Mucosa of descending colon (tissue), 3 donors: ENCODE results near the gene RNF181. TPM values are rescaled to one million over a fixed set of nuclear protein-coding genes. Genes with fewer than 3 reads are reported as not detected.
"Not testable (repeated sequence)": the region's sequence is repeated elsewhere in the genome, so short reads cannot be mapped to it uniquely, and the experiment has no call there.

Experiments used
- ATAC-seq: fragments of 200-7000 bp; cut with Tn5 transposase; one replicate; pipeline ENCODE4 v1.9.1; 2020; ENCODE audit warnings: mild to moderate bottlenecking, moderate library complexity
- DNase-seq, 3 donors: peaks; one replicate each; pipeline ENCODE4 v3.0.0-alpha.2; 2020
- H3K36me3 ChIP-seq: fragments of 200-600 bp; one replicate; pipeline ENCODE4 v1.8.0; 2021; ENCODE audit warnings: low read depth, mild to moderate bottlenecking
- H3K4me1 ChIP-seq: fragments of 200-600 bp; one replicate; pipeline ENCODE4 v1.8.0; 2021; ENCODE audit warnings: low read depth, mild to moderate bottlenecking
- H3K4me3 ChIP-seq: fragments of 200-600 bp; one replicate; pipeline ENCODE4 v1.8.0; 2021; ENCODE audit warnings: mild to moderate bottlenecking
- H3K9me3 ChIP-seq: fragments of 200-600 bp; one replicate; pipeline ENCODE4 v1.8.0; 2021; ENCODE audit warnings: mild to moderate bottlenecking
- intact Hi-C, 2 donors: fragments of 100-400 bp; cut with DNase I in 1 of 2; cut with micrococcal nuclease in 1 of 2; formaldehyde crosslinking; loops; one replicate each; pipeline versions ENCODE4 v1.11.0 to v1.11.1; 2022; cut with DNase I, micrococcal nuclease
- total RNA-seq, 3 donors: library from RNA; stranded (reverse); fragmentation: NEBNext Ultra II Directional in 2 of 3; extraction: Animal tissue kit (Norgen Biotek cat#: 25700) in 2 of 3; gene quantifications; one replicate each; pipeline versions ENCODE4 v1.2.1 to v1.2.4, GENCODE V29; 2021 to 2023
- TF ChIP-seq, protein P1 (sequence below): fragments of 200-600 bp; IDR thresholded peaks from one replicate; pipeline ENCODE4 v1.8.0; 2022; ENCODE audit warnings: antibody characterized with exemption, mild to moderate bottlenecking
- donor health status: DM: no; HTN: no; CAD: no; lungs with moderate emphysema.
- donor health status: DM: no; HTN: no; CAD: no.
- donor health status: DM: no; HTN: yes; CAD: no.

Gene RNF181
- total RNA-seq, 3 donors from 2014 or later, result 73.7 to 89.5 (median 80.8) TPM

DNA sequence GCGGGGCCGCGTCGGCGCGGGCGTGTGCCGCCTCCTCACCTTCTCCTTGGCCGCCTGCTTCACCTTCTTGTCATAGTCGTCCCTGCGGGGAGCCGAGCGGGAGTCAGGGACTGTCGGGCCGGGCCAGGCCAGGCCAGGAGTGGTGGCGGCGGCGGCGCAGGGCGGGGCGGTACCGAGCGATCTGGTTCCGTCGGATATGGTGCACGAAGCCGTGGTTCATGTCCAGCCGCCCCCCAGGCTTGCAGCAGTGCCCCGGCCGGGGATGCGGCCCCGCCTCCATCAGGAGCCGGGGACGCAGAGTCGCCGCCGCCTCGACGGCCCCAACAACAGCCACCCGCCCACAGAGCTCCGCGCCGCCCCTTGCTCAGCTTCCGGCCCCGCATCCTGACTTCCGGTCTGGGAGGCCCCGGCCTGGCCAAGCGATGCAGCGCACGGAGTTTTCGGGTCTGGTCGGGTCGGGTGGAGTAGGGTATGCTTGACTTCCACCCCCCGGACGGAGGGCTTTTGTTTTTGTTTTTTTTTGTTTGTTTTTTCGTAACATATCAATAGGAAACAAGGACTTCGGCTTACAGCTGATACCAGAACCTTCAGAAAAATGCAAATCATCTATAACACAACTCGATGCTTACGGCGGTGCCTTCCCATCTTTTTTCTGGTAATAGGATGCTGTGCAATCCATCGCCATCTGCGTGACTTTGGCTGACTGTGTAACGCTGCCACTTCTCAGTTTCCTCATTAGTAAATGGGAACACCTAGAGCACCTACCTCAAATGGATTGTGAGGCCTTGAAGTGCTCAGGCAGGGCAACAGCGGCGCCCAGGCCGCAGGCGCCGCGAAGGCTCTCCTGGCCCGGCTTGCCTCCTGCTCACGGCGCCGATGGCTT is 16.4 kb downstream of the RNF181 start, which contains the start of gene C2orf68:
Gene C2orf68 (minus strand): TSS at position 362 of the 883 bp plus-strand sequence. CDS start 82 bp downstream, at position 280.
- peaks cover 10% of the 10 kb centered on the region for H3K4me1 ChIP-seq
- peak; percentile 90 for ATAC-seq

DNA sequence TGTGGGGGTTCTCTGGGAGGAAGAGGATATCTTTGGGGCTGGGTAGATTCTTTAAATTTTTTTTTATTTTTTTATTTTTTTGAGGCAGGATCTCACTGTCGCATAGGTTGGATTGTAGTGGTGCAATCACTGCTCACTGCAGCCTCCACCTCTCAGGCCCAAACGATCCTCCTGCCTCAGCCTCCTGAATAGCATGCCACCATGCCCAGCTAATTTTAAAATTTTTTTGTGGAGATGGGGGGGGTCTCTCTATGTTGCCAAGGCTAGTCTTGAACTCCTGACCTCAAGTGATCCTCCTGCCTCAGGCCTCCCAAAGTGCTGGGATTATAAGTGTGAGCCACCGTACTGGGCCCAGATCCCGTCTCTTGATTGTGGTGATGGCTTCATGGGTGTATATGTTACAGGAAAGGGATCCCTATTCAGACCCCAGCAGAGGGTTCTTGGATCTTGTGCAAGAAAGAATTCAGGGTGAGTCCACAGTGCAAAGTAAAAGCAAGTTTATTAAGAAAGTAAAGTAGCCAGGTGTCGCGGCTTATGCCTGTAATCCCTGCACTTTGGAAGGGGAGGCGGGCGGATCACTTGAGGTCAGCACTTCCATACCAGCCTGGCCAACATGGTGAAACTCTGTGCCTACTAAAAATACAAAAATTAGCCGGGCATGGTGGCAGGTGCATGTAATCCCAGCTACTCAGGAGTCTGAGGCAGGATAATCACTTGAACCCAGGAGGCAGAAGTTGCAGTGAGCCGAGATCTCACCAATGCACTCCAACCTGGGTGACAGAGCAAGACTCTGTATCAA is 18.4 kb downstream of the RNF181 start:
- Histone ChIP-seq H3K4me3 (no peak overlapping the region), H3K36me3 (no peaks in the 10 kb centered on the region), H3K4me1 (peaks cover 28% of the 10 kb centered on the region), H3K9me3 (no peaks in the 10 kb centered on the region)
- intact Hi-C loops, result no loop called here
- no peak for ATAC-seq
- DNase-seq, result no peak
- TF ChIP-seq, protein P1, sequence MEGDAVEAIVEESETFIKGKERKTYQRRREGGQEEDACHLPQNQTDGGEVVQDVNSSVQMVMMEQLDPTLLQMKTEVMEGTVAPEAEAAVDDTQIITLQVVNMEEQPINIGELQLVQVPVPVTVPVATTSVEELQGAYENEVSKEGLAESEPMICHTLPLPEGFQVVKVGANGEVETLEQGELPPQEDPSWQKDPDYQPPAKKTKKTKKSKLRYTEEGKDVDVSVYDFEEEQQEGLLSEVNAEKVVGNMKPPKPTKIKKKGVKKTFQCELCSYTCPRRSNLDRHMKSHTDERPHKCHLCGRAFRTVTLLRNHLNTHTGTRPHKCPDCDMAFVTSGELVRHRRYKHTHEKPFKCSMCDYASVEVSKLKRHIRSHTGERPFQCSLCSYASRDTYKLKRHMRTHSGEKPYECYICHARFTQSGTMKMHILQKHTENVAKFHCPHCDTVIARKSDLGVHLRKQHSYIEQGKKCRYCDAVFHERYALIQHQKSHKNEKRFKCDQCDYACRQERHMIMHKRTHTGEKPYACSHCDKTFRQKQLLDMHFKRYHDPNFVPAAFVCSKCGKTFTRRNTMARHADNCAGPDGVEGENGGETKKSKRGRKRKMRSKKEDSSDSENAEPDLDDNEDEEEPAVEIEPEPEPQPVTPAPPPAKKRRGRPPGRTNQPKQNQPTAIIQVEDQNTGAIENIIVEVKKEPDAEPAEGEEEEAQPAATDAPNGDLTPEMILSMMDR, result no peak

More for the DNA sequence above, 16.4 kb downstream of the RNF181 start, which contains the start of gene C2orf68:
- DNase-seq, result peak; percentile 93 to 95 (median 94)
- H3K9me3 ChIP-seq, result no peaks in the 10 kb centered on the region
- intact Hi-C loops, result no loop called here
- H3K36me3 ChIP-seq, result no peaks in the 10 kb centered on the region
- H3K4me3 ChIP-seq, result peak within 1 kb of the TSS; percentile 73
- TF ChIP-seq, protein P1, result no peak

DNA sequence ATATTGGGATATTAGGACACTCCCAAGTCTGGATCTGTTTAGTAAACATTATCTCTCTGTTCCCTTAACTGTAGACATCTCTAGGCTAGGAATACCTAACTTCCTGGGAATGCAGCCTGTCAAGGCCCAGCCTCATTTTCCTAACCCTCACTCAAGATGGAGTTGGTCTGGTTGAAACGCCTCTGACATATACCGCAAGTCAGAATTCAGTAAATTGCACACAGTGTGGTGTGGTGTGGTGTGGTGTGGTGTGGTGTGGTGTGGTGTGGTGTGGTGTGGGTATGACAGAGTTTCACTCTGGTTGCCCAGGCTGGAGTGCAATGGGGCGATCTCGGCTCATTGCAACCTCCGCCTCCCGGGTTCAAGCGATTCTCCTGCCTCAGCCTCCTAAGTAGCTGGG is 19.2 kb downstream of the RNF181 start:
- H3K36me3 ChIP-seq, DNase-seq, H3K4me3 ChIP-seq, H3K9me3 ChIP-seq, intact Hi-C loops, ATAC-seq: not testable (repeated sequence)
- H3K4me1 ChIP-seq, result peaks cover 29% of the 10 kb centered on the region

GRCh38 chr2:85615413-85615728 is 19.8 kb downstream of the RNF181 start:
- H3K4me1 ChIP-seq, result peaks cover 33% of the 10 kb centered on the region
- intact Hi-C loops, result no loop called here
- ATAC-seq (no peak), DNase-seq (no peak)
- TF ChIP-seq, protein P1, result no peak
- H3K9me3 ChIP-seq, result no peaks in the 10 kb centered on the region
- no peaks in the 10 kb centered on the region for H3K36me3 ChIP-seq
- no peak overlapping the region for H3K4me3 ChIP-seq

GRCh38 chr2:85617723-85618122 is 22.2 kb downstream of the RNF181 start:
- DNase-seq, H3K36me3 ChIP-seq, H3K4me3 ChIP-seq, H3K9me3 ChIP-seq, intact Hi-C loops, ATAC-seq: not testable (repeated sequence)
- peaks cover 28% of the 10 kb centered on the region for H3K4me1 ChIP-seq

DNA sequence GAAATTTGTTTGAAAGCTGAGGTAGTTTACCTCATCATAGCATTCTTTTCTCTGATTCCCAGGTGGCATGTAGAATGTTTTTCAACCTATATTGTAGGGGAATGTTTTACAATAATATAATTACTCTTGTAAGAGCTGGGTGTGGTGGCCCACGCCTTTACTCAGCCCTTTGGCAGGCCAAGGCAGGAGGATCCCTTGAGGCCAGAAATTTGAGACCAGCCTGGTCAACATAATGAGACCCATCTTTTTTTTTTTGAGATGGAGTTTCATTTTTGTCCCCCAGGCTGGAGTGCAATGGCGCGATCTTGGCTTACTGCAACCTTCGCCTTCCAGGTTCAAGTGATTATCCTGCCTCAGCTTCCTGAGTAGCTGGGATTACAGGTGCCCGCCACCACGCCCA is 24.1 kb downstream of the RNF181 start:
- ATAC-seq, result no peak
- no peaks in the 10 kb centered on the region for H3K9me3 ChIP-seq
- H3K4me3 ChIP-seq, result no peak overlapping the region
- peak in 2 of 3 donors; percentile 38 to 48 for DNase-seq
- intact Hi-C loops, result no loop called here
- no peaks in the 10 kb centered on the region for H3K36me3 ChIP-seq
- peaks cover 28% of the 10 kb centered on the region for H3K4me1 ChIP-seq
- TF ChIP-seq, protein P1, result no peak
